Fibroblast of the aortic adventitia (primary cell): ENCODE results near the gene PEPD. TPM values are rescaled to one million over a fixed set of nuclear protein-coding genes. Genes with fewer than 3 reads are reported as not detected.

Experiments used
- DNase-seq: peaks from one replicate; pipeline ENCODE4 v3.0.0-alpha.2; 2010; ENCODE audit warnings: low read depth
- H3K4me3 ChIP-seq: 2 replicates; pipeline ENCODE4 v1.5.1; 2011; ENCODE audit warnings: low read depth, mild to moderate bottlenecking, control low read depth, low read length, moderate library complexity
- total RNA-seq: library from RNA; depleted of rRNA; stranded (reverse); fragments of >200 nt; gene quantifications from 2 replicates; pipeline ENCODE4 v1.2.3, GENCODE V29; 2012; ENCODE audit warnings: low replicate concordance
- TF ChIP-seq, protein P1 (sequence below): IDR thresholded peaks from 2 replicates; pipeline ENCODE4 v1.5.1; 2011; ENCODE audit warnings: mild to moderate bottlenecking, low read length, control low read depth, inconsistent platforms; ENCODE audit not compliant: insufficient read depth

Gene PEPD
- total RNA-seq, 1 donor = 65.0 TPM

DNA sequence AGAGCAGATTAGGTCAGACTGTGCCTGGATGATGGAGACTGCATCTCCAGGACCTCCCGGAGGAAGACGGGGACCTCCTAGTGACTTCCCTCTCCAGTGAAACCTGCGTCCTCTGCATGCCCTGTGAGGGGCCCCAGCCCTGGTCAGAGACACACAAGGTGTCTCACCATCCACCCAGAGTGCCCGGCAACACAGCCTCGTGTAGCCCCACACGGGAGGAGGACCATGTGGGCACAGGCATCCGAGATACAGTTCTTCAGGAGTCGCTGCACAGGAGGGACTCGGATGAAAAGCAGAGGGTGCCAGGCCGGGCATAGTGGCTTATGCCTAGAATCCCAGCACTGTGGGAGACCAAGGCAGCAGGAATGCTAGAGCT, 64.8 kb downstream of the PEPD start:
- no peak for DNase-seq
- no peak overlapping the region for H3K4me3 ChIP-seq
- TF ChIP-seq, protein P1, sequence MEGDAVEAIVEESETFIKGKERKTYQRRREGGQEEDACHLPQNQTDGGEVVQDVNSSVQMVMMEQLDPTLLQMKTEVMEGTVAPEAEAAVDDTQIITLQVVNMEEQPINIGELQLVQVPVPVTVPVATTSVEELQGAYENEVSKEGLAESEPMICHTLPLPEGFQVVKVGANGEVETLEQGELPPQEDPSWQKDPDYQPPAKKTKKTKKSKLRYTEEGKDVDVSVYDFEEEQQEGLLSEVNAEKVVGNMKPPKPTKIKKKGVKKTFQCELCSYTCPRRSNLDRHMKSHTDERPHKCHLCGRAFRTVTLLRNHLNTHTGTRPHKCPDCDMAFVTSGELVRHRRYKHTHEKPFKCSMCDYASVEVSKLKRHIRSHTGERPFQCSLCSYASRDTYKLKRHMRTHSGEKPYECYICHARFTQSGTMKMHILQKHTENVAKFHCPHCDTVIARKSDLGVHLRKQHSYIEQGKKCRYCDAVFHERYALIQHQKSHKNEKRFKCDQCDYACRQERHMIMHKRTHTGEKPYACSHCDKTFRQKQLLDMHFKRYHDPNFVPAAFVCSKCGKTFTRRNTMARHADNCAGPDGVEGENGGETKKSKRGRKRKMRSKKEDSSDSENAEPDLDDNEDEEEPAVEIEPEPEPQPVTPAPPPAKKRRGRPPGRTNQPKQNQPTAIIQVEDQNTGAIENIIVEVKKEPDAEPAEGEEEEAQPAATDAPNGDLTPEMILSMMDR = no peak

DNA sequence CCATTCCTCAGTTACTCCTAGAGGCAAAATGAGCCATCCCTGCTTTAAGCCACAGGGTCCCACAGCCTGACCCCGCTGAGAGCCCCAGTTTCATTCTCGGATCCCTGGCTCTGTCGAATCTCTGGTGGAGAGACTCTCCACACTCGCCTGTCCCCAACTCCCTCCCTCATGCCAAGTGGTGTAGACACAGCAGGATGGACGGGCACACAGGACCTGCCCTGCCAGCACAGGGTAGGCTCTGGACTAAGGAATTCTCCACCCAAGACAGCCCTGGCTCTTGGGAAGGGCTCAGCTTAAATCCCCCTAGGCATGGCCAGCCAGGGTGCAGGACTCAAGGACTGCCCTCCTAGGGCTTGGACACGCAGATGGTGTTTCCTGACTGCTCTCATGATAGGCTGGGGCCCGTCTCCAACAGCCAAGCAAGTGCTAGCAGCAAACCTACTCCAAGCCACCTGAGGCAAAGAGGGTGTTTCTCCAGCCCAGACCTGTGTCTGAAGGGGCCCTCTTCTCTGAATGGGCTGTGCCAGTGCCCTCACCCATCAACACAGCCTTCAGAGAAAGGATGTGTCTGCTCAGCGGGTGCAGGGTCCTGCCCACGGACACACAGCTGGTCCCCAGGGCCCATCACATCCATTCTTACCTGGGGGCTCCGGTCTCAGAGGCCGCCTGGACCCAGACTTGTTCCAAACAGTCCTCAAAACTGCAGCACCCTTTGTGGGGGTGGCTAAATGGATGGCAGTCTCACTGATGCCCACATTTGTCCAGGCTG, 65.3 kb downstream of the PEPD start:
- no peak for DNase-seq
- H3K4me3 ChIP-seq = no peak overlapping the region
- TF ChIP-seq, protein P1 = no peak

DNA sequence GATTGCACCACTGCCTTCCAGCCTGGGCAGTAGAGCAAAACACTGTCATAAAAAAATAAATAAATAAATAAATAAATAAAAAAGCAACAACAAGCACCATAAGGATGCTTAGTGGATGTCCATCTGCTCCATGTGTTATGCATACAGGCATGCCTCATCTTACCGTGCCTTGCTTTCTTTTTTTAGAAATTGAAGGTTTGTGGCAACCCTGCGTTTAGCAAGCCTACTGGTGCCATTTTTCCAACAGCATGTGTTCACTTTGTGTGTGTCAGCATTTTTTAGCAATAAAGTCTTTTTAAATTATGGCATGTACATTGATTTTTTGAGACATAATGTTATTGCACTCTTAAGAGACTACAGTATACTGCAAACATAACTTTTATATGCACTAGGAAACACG, 68.3 kb downstream of the PEPD start:
- TF ChIP-seq, protein P1 = no peak
- no peak for DNase-seq
- H3K4me3 ChIP-seq = no peak overlapping the region

DNA sequence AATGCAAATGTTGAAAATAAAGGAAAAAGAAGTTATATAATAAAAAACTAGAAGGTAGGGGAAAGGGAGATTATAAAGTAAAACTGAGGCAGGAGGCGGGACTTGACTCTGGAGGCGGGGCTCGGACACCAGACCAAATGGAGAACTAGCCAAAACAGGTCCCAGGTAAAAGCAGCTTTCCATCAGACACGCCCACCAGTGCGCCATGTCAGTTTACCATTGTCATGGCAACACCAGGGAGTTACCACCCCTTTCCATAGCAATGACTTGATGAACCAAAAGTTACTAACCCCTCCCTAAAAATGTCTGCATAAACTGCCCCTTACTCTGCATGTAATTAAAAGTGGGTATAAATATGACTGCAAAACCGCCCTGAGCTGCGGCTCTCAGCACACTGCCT, 70.9 kb downstream of the PEPD start:
- TF ChIP-seq, protein P1 = no peak
- DNase-seq = no peak
- no peak overlapping the region for H3K4me3 ChIP-seq

DNA sequence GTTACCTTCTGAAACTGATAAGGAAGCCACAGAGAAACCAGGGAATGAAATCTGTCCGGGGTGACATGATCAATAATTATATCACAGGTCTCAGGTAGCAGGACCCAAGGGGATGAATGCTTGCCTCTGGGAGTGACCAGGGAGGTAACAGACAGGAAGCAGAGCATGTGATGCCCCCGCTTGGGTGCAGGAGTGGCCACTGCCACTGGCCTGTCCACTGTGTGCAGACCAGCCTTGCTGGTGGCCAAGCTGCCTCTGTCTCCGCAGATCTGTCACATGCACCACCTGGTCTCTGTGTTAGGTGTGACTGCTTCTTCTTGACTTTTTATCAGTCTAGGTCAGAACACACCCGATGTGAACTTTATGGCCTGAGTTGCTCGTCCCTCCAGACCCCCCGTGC, 71.8 kb downstream of the PEPD start:
- no peak for DNase-seq
- TF ChIP-seq, protein P1 = no peak
- H3K4me3 ChIP-seq = no peak overlapping the region

DNA sequence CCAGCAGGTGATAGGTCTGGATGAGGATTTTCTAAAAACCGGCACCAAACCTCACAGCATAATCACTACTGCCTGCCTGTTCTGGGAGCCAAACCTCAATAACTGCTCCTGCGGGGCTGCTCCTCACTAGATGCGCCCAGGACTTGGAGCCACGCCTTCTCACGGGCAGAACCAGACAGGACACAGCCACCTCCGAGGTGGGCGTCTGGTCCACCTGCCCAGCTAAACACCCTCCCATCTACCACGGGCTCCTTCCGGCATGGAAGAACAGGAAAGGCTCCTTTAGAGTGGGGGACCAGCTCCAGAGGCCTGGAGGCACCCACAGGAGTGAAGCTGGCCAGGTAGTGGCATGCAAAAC, 73.5 kb downstream of the PEPD start:
- TF ChIP-seq, protein P1 = no peak
- no peak overlapping the region for H3K4me3 ChIP-seq
- DNase-seq = no peak
